Transverse colon (tissue), 4 donors: ENCODE measurements around the gene HCLS1. TPM values are rescaled to one million over a fixed set of nuclear protein-coding genes. Genes with fewer than 3 reads are reported as not detected.

Experiments
- DNase-seq: peaks from one replicate; pipeline ENCODE4 v3.0.0-alpha.2; 2019
- H3K27ac ChIP-seq, 4 donors: fragments of 200-600 bp; sonication (generic); 2 replicates each; pipeline ENCODE4 v1.5.1; 2016 to 2018; ENCODE audit warnings: inconsistent platforms in 4 of 4
- H3K27me3 ChIP-seq: fragments of 200-600 bp; sonication (generic); 2 replicates; pipeline ENCODE4 v1.5.1; 2017; ENCODE audit warnings: inconsistent platforms
- H3K36me3 ChIP-seq, 4 donors: fragments of 200-600 bp; sonication (generic); 2 replicates each; pipeline ENCODE4 v1.5.1; 2017 to 2019; ENCODE audit warnings: inconsistent platforms in 4 of 4
- H3K4me1 ChIP-seq, 4 donors: fragments of 200-600 bp; sonication (generic); 2 replicates each; pipeline ENCODE4 v1.5.1; 2017 to 2020; ENCODE audit warnings: inconsistent platforms in 4 of 4
- H3K4me3 ChIP-seq, 4 donors: fragments of 200-600 bp; sonication (generic); 1 replicate in 1 of 4; 2 replicates in 3 of 4; pipeline versions ENCODE4 v1.5.1 to v1.6.1; 2017 to 2019; ENCODE audit warnings: inconsistent platforms in 4 of 4
- H3K9me3 ChIP-seq, 2 donors: fragments of 200-600 bp; sonication (generic); 2 replicates each; pipeline ENCODE4 v1.5.1; 2017 to 2019; ENCODE audit warnings: inconsistent platforms in 2 of 2
- EP300 ChIP-seq: sonication (generic); formaldehyde crosslinking; IDR thresholded peaks from one replicate; pipeline ENCODE4 v1.6.1; 2017; ENCODE audit warnings: antibody characterized with exemption, low read depth
- POLR2A ChIP-seq: fragments of 450-650 bp; IDR thresholded peaks from one replicate; pipeline ENCODE4 v1.6.1; 2016; ENCODE audit warnings: antibody characterized with exemption, mild to moderate bottlenecking, moderate library complexity
- POLR2AphosphoS5 ChIP-seq, 3 donors: sonication (generic); formaldehyde crosslinking; IDR thresholded peaks; one replicate each; pipeline ENCODE4 v1.6.1; 2016; ENCODE audit warnings: antibody characterized with exemption in 3 of 3
- WGBS, 2 donors: methylation state at CpG; one replicate each; pipeline ENCODE4 v1.1.5; 2018; ENCODE audit warnings: low coverage in 1 of 2; 5-methylcytosine and 5-hydroxymethylcytosine counted together
- in situ Hi-C, 4 donors: fragments of 200-750 bp; cut with MboI; loops; one replicate each; pipeline versions ENCODE4 v1.15.0 to v1.15.1; 2017; ENCODE audit warnings: low sequenced_read_pairs in 3 of 4, low pct_ligation_motif_present in 1 of 4, low pct_unique_long_range_greater_than_20kb in 1 of 4
- intact Hi-C: fragments of 100-400 bp; cut with DNase I; formaldehyde crosslinking; loops from one replicate; pipeline ENCODE4 v1.15.1; 2023; ENCODE audit warnings: low total_unique reads
- total RNA-seq, 4 donors: library from RNA; depleted of rRNA; stranded (reverse); fragments of >200 nt; gene quantifications; one replicate each; pipeline ENCODE4 v1.1.0, GENCODE V29; 2016
- TF ChIP-seq, protein P1 (sequence below), 5 experiments: fragments of 200-600 bp in 3 of 5; fragments of 450-650 bp in 2 of 5; sonication (generic) in 3 of 5; IDR thresholded peaks; 1 replicate in 2 of 5; 2 replicates in 3 of 5; pipeline ENCODE4 v1.5.1; 2016 to 2017; ENCODE audit warnings: antibody characterized with exemption in 5 of 5, inconsistent platforms in 3 of 5, mild to moderate bottlenecking in 2 of 5, moderate library complexity in 1 of 5

The HCLS1 gene
- total RNA-seq, 4 donors from 2014 or later, result 5.0 to 50.3 (median 30.8) TPM

DNA sequence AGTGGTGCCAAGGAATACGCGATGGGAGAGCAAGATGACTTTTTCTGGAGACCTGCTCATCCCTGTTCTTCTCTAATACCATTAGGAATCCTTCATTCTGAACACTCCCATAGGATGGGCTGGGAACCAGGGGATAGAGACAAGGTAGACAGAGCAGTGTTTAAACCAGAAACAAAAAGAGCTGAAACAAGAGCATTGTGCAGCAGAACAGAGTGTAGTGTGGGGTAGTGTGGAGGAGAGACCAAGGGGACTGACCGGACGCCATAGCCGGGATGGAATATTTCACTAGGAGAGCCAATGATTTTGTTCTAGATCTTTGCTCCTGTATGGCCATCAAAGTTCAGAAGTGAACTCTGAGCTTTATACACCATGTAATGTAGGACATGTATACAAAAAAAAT, 15.6 kb downstream of the HCLS1 start:
- TF ChIP-seq POLR2A (no peak), POLR2AphosphoS5 (IDR thresholded peaks at IDR 0.05) (no peak), EP300 (no peak)
- TF ChIP-seq, protein P1, sequence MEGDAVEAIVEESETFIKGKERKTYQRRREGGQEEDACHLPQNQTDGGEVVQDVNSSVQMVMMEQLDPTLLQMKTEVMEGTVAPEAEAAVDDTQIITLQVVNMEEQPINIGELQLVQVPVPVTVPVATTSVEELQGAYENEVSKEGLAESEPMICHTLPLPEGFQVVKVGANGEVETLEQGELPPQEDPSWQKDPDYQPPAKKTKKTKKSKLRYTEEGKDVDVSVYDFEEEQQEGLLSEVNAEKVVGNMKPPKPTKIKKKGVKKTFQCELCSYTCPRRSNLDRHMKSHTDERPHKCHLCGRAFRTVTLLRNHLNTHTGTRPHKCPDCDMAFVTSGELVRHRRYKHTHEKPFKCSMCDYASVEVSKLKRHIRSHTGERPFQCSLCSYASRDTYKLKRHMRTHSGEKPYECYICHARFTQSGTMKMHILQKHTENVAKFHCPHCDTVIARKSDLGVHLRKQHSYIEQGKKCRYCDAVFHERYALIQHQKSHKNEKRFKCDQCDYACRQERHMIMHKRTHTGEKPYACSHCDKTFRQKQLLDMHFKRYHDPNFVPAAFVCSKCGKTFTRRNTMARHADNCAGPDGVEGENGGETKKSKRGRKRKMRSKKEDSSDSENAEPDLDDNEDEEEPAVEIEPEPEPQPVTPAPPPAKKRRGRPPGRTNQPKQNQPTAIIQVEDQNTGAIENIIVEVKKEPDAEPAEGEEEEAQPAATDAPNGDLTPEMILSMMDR (IDR thresholded peaks at IDR 0.05), result no peak
- Histone ChIP-seq H3K4me3 (no peak overlapping the region), H3K36me3 (peaks cover 0 to 5% (median 0%) of the 10 kb centered on the region in 4 donors), H3K27me3 (no peaks in the 10 kb centered on the region), H3K9me3 (no peaks in the 10 kb centered on the region), H3K4me1 (peaks cover 0 to 7% (median 0%) of the 10 kb centered on the region in 4 donors), H3K27ac (no peak overlapping the region)
- in situ Hi-C loops (no loop called here), intact Hi-C loops (no loop called here)
- no peak for DNase-seq
- WGBS, 2 donors, result 95% methylated on average over 5 of the region's 5 CpGs

DNA sequence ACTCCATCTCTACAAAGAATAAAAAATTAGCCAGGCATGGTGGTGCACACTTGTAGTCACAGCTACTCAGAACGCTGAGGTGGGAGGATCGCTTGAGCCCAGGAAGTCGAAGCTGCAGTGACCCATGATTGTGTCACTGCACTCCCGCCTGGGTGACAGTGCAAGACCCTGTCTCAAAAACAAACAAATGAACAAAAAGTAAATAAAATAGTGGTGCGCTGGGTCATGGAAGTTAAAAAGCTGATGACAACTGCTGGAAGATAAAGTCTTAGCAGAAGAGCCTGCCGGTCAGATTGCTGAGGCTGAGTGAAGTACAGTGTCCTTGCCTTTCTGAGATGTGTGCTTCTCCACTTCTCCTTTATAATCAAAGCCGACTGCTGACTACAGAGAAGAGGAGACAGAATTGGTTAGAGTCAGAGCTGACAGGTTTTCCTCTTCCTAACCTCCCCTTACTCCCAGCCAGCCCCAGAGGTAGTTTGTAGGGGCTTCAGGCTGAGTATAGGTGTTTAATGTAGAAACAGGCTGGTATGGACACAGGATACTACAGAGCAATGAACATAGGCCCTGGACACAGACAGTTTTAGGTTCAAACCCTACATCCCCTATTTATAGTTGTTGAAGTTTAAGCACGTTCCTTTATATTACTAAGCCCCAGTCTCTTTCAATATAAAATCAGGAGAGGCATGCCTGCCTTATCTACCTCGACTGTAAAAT, 17.9 kb downstream of the HCLS1 start:
- Histone ChIP-seq H3K9me3 (no peaks in the 10 kb centered on the region), H3K4me3 (no peak overlapping the region), H3K36me3 (peaks cover 0 to 5% (median 0%) of the 10 kb centered on the region in 4 donors), H3K27me3 (no peaks in the 10 kb centered on the region), H3K4me1 (no peaks in the 10 kb centered on the region), H3K27ac (no peak overlapping the region)
- TF ChIP-seq EP300 (no peak), POLR2A (no peak), POLR2AphosphoS5 (IDR thresholded peaks at IDR 0.05) (no peak)
- TF ChIP-seq, protein P1 (IDR thresholded peaks at IDR 0.05), result no peak
- 69 to 86% methylated on average over 6 to 9 of the region's 9 CpGs for WGBS, 2 donors
- in situ Hi-C loops, result no loop called here
- no peak for DNase-seq
- intact Hi-C loops, result loop anchor here (5.0 kb wide), 1 partner anchor 395 kb away; no protein-coding TSS in a partner anchor

DNA sequence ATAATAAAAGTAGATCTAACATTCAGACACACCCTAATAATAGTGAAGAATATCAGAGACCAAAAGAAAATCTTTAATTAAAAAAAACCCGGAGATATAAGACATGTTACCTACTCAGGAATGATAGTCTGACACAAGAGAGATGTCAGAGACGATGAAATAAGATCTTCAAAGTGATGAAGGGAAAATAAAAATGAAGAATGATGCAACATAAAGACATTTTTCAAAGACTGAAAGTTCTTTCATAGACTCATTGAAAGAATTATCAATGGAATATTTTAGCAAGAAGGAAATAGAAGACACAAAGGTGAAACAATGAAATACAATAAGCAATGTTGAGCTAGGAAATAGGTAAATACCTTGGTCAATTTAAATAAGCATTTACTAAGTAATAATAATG, 19.6 kb downstream of the HCLS1 start:
- intact Hi-C loops (loop anchor here (5.0 kb wide), 1 partner anchor 394 kb away; no protein-coding TSS in a partner anchor), in situ Hi-C loops (no loop called here)
- H3K9me3 ChIP-seq, result no peaks in the 10 kb centered on the region
- no peak overlapping the region for H3K27ac ChIP-seq
- 90 to 92% methylated on average over 2 of the region's 2 CpGs for WGBS, 2 donors
- no peak for DNase-seq
- H3K4me3 ChIP-seq, result no peak overlapping the region
- H3K4me1 ChIP-seq, result no peaks in the 10 kb centered on the region
- no peaks in the 10 kb centered on the region for H3K27me3 ChIP-seq
- TF ChIP-seq EP300 (no peak), POLR2AphosphoS5 (IDR thresholded peaks at IDR 0.05) (no peak), POLR2A (no peak)
- TF ChIP-seq, protein P1 (IDR thresholded peaks at IDR 0.05), result no peak
- H3K36me3 ChIP-seq, result peaks cover 0 to 5% (median 0%) of the 10 kb centered on the region in 4 donors

- no peaks in the 10 kb centered on the region for H3K4me1 ChIP-seq
- intact Hi-C loops (no loop called here), in situ Hi-C loops (no loop called here)
- TF ChIP-seq EP300 (no peak), POLR2A (no peak), POLR2AphosphoS5 (IDR thresholded peaks at IDR 0.05) (no peak)
- no peaks in the 10 kb centered on the region for H3K27me3 ChIP-seq
- 100% methylated on average over 1 of the region's 1 CpG for WGBS, 2 donors
- no peak overlapping the region for H3K4me3 ChIP-seq
- H3K27ac ChIP-seq, result no peak overlapping the region
- no peak for DNase-seq
- H3K36me3 ChIP-seq, result no peaks in the 10 kb centered on the region
- no peaks in the 10 kb centered on the region for H3K9me3 ChIP-seq
Observed at GRCh38 chr3:121637922-121638321, 22.8 kb downstream of the HCLS1 start.

DNA sequence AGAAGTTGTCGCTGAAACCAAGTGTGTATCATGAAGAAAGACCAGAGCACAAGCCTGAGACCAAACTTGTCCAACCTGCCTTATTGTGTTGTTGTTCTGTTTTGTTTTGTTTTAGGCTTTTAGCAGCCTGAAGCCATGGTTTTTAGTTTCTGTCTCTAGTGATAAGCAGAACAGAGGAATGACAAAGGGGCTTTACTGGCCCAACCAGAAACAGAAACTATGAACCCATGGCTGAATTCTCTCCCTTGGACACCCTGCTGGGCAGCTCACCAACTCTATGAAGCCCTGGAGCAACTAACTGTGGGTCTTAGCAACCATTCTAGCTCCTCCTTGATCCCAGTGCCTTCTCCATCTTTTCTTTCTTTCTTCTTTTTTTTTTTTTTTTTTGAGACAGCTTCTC, 30.3 kb downstream of the HCLS1 start:
- no peak overlapping the region for H3K27ac ChIP-seq
- no peaks in the 10 kb centered on the region for H3K27me3 ChIP-seq
- H3K4me3 ChIP-seq, result no peak overlapping the region
- in situ Hi-C loops, result no loop called here
- H3K36me3 ChIP-seq, result no peaks in the 10 kb centered on the region
- H3K9me3 ChIP-seq, result no peaks in the 10 kb centered on the region
- WGBS, 2 donors, result 100% methylated on average over 1 of the region's 1 CpG
- no peak for TF ChIP-seq POLR2AphosphoS5 (IDR thresholded peaks at IDR 0.05)
- no peak for TF ChIP-seq EP300
- TF ChIP-seq, protein P1 (IDR thresholded peaks at IDR 0.05), result no peak
- no peak for TF ChIP-seq POLR2A
- no peaks in the 10 kb centered on the region for H3K4me1 ChIP-seq
- intact Hi-C loops, result no loop called here
- DNase-seq, result no peak
